Suprapubic skin (tissue), 3 donors: ENCODE results near the gene KMT2C.

Source experiments
- CTCF ChIP-seq, 2 donors: fragments of 200-600 bp in 1 of 2; fragments of 450-650 bp in 1 of 2; sonication (generic) in 1 of 2; IDR thresholded peaks; one replicate each; pipeline ENCODE4 v1.5.1; 2016 to 2019; ENCODE audit warnings: antibody characterized with exemption in 2 of 2, mild to moderate bottlenecking in 1 of 2, moderate library complexity in 1 of 2
- EP300 ChIP-seq: sonication (generic); formaldehyde crosslinking; IDR thresholded peaks from one replicate; pipeline ENCODE4 v1.6.1; 2017; ENCODE audit warnings: antibody characterized with exemption

- TF ChIP-seq CTCF (IDR thresholded peaks at IDR 0.05) (no peak), EP300 (no peak)
Observed at GRCh38 chr7:152161171-152161570, 274.6 kb downstream of the KMT2C start.
